ENCODE data around the gene KPNB1. TPM values are rescaled to one million over a fixed set of nuclear protein-coding genes. Genes with fewer than 3 reads are reported as not detected.

The KPNB1 gene
- total RNA-seq, 3 donors from 2014 or later, result 162 to 269 (median 217) TPM

- ATAC-seq, result no peak
- no peak for TF ChIP-seq CTCF (IDR thresholded peaks at IDR 0.05)
- no peaks in the 10 kb centered on the region for H3K4me1 ChIP-seq (ENCODE audit: low read depth)
- intact Hi-C loops (cut with DNase I, micrococcal nuclease), result loop anchor here in 1 of 2 donors (10.0 kb wide), 1 partner anchor 387 kb away; no protein-coding TSS in a partner anchor
- no peak overlapping the region for H3K4me3 ChIP-seq
- peaks cover 9% of the 10 kb centered on the region for H3K36me3 ChIP-seq (ENCODE audit: low read depth)
- DNase-seq, result no peak
- no peaks in the 10 kb centered on the region for H3K9me3 ChIP-seq
These were observed 38.1 kb upstream of the KPNB1 start for GRCh38 chr17:47611372-47612350.

- intact Hi-C loops (cut with DNase I, micrococcal nuclease), result loop anchor here in 1 of 2 donors (10.0 kb wide), 1 partner anchor 391 kb away; no protein-coding TSS in a partner anchor
- H3K4me3 ChIP-seq, result no peak overlapping the region
- DNase-seq, result no peak
- TF ChIP-seq CTCF (IDR thresholded peaks at IDR 0.05), result no peak
- peaks cover 9% of the 10 kb centered on the region for H3K36me3 ChIP-seq (ENCODE audit: low read depth)
- no peaks in the 10 kb centered on the region for H3K4me1 ChIP-seq (ENCODE audit: low read depth)
- no peaks in the 10 kb centered on the region for H3K9me3 ChIP-seq
- ATAC-seq, result peak; percentile 75
These were observed 33.8 kb upstream of the KPNB1 start for GRCh38 chr17:47615766-47616424.

GRCh38 chr17:47618410-47618809 lies 31.3 kb upstream of the KPNB1 start:
- H3K4me1 ChIP-seq (ENCODE audit: low read depth), result no peaks in the 10 kb centered on the region
- H3K4me3 ChIP-seq, result no peak overlapping the region
- H3K36me3 ChIP-seq (ENCODE audit: low read depth), result no peaks in the 10 kb centered on the region
- intact Hi-C loops (cut with DNase I, micrococcal nuclease), result loop anchor here in 1 of 2 donors (10.0 kb wide), 1 partner anchor 394 kb away; no protein-coding TSS in a partner anchor
- DNase-seq (no peak), ATAC-seq (no peak)
- no peaks in the 10 kb centered on the region for H3K9me3 ChIP-seq
- no peak for TF ChIP-seq CTCF (IDR thresholded peaks at IDR 0.05)

- intact Hi-C loops (cut with DNase I, micrococcal nuclease), result no loop called here
- DNase-seq (no peak), ATAC-seq (no peak)
- H3K9me3 ChIP-seq, result no peaks in the 10 kb centered on the region
- no peak for TF ChIP-seq CTCF (IDR thresholded peaks at IDR 0.05)
- H3K36me3 ChIP-seq (ENCODE audit: low read depth), result no peaks in the 10 kb centered on the region
- no peaks in the 10 kb centered on the region for H3K4me1 ChIP-seq (ENCODE audit: low read depth)
- H3K4me3 ChIP-seq, result no peak overlapping the region
These were observed 29.0 kb upstream of the KPNB1 start for GRCh38 chr17:47620503-47621245.

Data from mucosa of descending colon (tissue), 3 donors.